WTC11 (cell line): Measurements from ENCODE around the gene MTHFD1L. TPM values are rescaled to one million over a fixed set of nuclear protein-coding genes. Genes with fewer than 3 reads are reported as not detected.
"Not testable (repeated sequence)": the region's sequence is repeated elsewhere in the genome, so short reads cannot be mapped to it uniquely, and the experiment has no call there.

Source experiments
- ATAC-seq: fragments of 200-7000 bp; cut with Tn5 transposase; 2 replicates; pipeline ENCODE4 v1.10.0; 2021; ENCODE audit warnings: mild to moderate bottlenecking, moderate library complexity
- CTCF ChIA-PET: fragments of 300-600 bp; sonication (Branson Sonifier 250); formaldehyde crosslinking; loops from one replicate; lab custom pipeline; 2021; ENCODE audit warnings: antibody characterized with exemption; lab: Charles Lee
- POLR2A ChIA-PET: fragments of 350-600 bp; sonication (Branson Sonifier 250); formaldehyde crosslinking; loops from one replicate; lab custom pipeline; 2021; ENCODE audit warnings: antibody characterized with exemption; lab: Charles Lee
- DNase-seq: peaks from one replicate; pipeline ENCODE4 v3.0.0; 2021; ENCODE audit warnings: low spot score
- H3K27ac Mint-ChIP-seq: 2 replicates; pipeline ENCODE4 v1.8.0; 2021; ENCODE audit warnings: mixed read lengths
- H3K27me3 Mint-ChIP-seq: 2 replicates; pipeline ENCODE4 v1.8.0; 2021; ENCODE audit warnings: low read depth, mild to moderate bottlenecking, moderate library complexity, mixed read lengths
- H3K36me3 Mint-ChIP-seq: 2 replicates; pipeline ENCODE4 v1.8.0; 2021; ENCODE audit warnings: mixed read lengths
- H3K4me1 Mint-ChIP-seq: 2 replicates; pipeline ENCODE4 v1.8.0; 2022; ENCODE audit warnings: mixed read lengths
- H3K4me3 Mint-ChIP-seq: 2 replicates; pipeline ENCODE4 v1.8.0; 2021; ENCODE audit warnings: mild to moderate bottlenecking, moderate library complexity, mixed read lengths
- H3K9me3 Mint-ChIP-seq: 2 replicates; pipeline ENCODE4 v1.8.0; 2021; ENCODE audit warnings: mixed read lengths
- ETV6 ChIP-seq: sonication (generic); formaldehyde crosslinking; IDR thresholded peaks from 2 replicates; pipeline ENCODE4 v1.8.1; 2022; ENCODE audit warnings: mild to moderate bottlenecking, missing genetic modification reagents
- IRF2 ChIP-seq: sonication (generic); formaldehyde crosslinking; IDR thresholded peaks from 2 replicates; pipeline ENCODE4 v1.8.0; 2022; ENCODE audit warnings: low read depth, missing genetic modification reagents, borderline replicate concordance
- TCF7 ChIP-seq: sonication (generic); formaldehyde crosslinking; IDR thresholded peaks from 2 replicates; pipeline ENCODE4 v1.8.0; 2022; ENCODE audit warnings: mild to moderate bottlenecking, low read depth, missing genetic modification reagents, moderate library complexity
- TEAD1 ChIP-seq: sonication (generic); formaldehyde crosslinking; IDR thresholded peaks from 2 replicates; pipeline ENCODE4 v1.8.0; 2022; ENCODE audit warnings: mild to moderate bottlenecking, missing genetic modification reagents
- ZNF121 ChIP-seq: sonication (generic); formaldehyde crosslinking; IDR thresholded peaks from 2 replicates; pipeline ENCODE4 v1.8.0; 2023; ENCODE audit warnings: missing genetic modification reagents
- ZNF232 ChIP-seq: sonication (generic); formaldehyde crosslinking; IDR thresholded peaks from 2 replicates; pipeline ENCODE4 v1.8.0; 2022; ENCODE audit warnings: mild to moderate bottlenecking, missing genetic modification reagents
- ZNF317 ChIP-seq: sonication (generic); formaldehyde crosslinking; IDR thresholded peaks from 2 replicates; pipeline ENCODE4 v1.8.1; 2023; ENCODE audit warnings: low read depth, mild to moderate bottlenecking, moderate library complexity, missing genetic modification reagents, borderline replicate concordance
- ZNF423 ChIP-seq: fragments of 250-450 bp; sonication (Bioruptor Pico); IDR thresholded peaks from 2 replicates; pipeline ENCODE4 v2.1.2; 2022; ENCODE audit warnings: mild to moderate bottlenecking, moderate library complexity
- total RNA-seq: library from RNA; stranded (reverse); gene quantifications from 3 replicates; pipeline ENCODE4 v1.2.3, GENCODE V29; 2021
- TF ChIP-seq, protein P1 (sequence below): sonication (generic); formaldehyde crosslinking; IDR thresholded peaks from 2 replicates; pipeline ENCODE4 v1.8.0; 2023; ENCODE audit warnings: missing genetic modification reagents, mild to moderate bottlenecking, borderline replicate concordance
- TF ChIP-seq, protein P2 (sequence below): sonication (generic); formaldehyde crosslinking; IDR thresholded peaks from 2 replicates; pipeline ENCODE4 v1.8.1; 2023; ENCODE audit warnings: mild to moderate bottlenecking, missing genetic modification reagents
- TF ChIP-seq, protein P3 (sequence below): sonication (generic); formaldehyde crosslinking; IDR thresholded peaks from 2 replicates; pipeline ENCODE4 v1.8.1; 2022; ENCODE audit warnings: missing genetic modification reagents, borderline replicate concordance
- TF ChIP-seq, protein P4 (sequence below): fragments of 250-450 bp; sonication (Bioruptor Pico); IDR thresholded peaks from 2 replicates; pipeline ENCODE4 v1.9.0; 2021; ENCODE audit warnings: moderate library complexity, mild to moderate bottlenecking, inconsistent platforms, borderline replicate concordance
- TF ChIP-seq, protein P5 (sequence below): fragments of 250-450 bp; sonication (Bioruptor Pico); IDR thresholded peaks from 2 replicates; pipeline ENCODE4 v1.8.0; 2021; ENCODE audit warnings: mild to moderate bottlenecking
- TF ChIP-seq, protein P6 (sequence below): sonication (generic); formaldehyde crosslinking; IDR thresholded peaks from 2 replicates; pipeline ENCODE4 v1.8.1; 2023; ENCODE audit warnings: mild to moderate bottlenecking, missing genetic modification reagents

Gene MTHFD1L
- total RNA-seq, 1 experiment from 2014 or later: 104 TPM

DNA sequence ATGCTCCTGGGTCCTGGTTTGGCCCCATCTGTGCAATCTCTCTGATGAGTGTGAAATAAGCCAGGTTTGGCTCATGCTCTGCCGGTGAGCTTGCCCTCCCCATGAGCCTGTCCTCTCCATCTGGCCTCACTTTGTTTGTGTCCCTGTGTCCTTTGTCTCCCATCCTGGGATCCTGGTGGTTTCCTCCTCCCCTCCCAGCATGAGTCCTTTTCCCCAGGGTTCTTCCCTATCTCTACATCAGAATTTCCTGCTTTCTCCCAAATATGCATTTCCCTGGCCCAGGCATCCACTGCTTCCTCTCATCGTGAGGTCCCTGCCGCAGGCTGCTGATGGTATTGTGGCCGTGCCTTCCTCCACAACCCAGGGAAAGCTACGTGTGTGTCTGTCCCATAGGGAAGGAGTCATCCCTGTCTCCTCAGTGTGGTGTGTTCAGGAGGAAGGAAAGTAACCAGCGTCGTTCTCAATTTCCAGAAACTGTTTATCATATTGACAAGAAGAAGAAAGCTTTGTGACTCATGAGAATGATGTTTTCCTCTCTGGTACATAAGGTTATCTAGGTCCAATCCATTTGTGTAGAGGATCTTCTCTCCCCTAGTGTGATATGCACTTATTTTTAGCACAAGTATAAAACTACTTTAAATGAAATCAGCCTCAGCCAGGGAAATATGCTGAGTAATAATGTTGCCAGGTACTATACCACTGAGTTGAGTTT, 180.2 kb downstream of the MTHFD1L start:
- Mint-ChIP-seq H3K4me1 (peaks cover 27% of the 10 kb centered on the region), H3K27ac (peak overlapping the region; percentile 93), H3K9me3 (peaks cover 12% of the 10 kb centered on the region), H3K36me3 (peaks cover 17% of the 10 kb centered on the region), H3K4me3 (peak overlapping the region; percentile 29)
- POLR2A ChIA-PET, H3K27me3 Mint-ChIP-seq: not testable (repeated sequence)
- ATAC-seq: 0 out of 2 replicates have a peak, but pooled peaks have one; percentile 16
- peak; percentile 23 for DNase-seq
- CTCF ChIA-PET: interaction anchor here (0.7 to 1.5 kb wide), 2 partner anchors 31 to 279 kb away, joined by 3 to 4 read pairs; no protein-coding TSS in a partner anchor
- TF ChIP-seq ETV6 (CRISPR knock-in tag) (peak; percentile 98), ZNF423 (CRISPR knock-in tag) (peak; percentile 77), TEAD1 (CRISPR knock-in tag) (peak; percentile 66; the same call in 1 of the 2 replicates)

DNA sequence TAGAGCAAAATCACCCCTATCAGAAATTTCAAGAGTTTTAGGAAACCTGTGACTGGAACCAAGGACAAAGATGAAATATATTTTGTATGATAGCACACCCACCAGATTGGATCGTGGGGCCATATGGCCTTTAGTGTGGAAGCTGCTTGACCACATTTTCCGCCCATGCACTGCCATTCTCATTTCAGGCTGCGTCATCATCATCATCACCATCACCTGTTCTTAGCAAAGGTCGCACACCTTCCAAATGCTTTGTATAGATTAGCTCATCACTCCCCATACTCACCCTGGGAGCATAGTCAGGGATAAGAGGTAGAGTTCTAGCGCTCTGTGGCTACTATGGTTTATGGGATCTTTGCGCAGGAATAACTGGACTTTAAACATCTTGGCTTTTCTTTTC, 185.7 kb downstream of the MTHFD1L start:
- CTCF ChIA-PET: interaction anchor here (0.9 kb wide), 1 partner anchor 159 kb away, joined by 3 read pairs; no protein-coding TSS in a partner anchor
- POLR2A ChIA-PET: no interaction called here
- peaks cover 4% of the 10 kb centered on the region for H3K4me1 Mint-ChIP-seq
- H3K27me3 Mint-ChIP-seq: no peaks in the 10 kb centered on the region
- peaks cover 12% of the 10 kb centered on the region for H3K9me3 Mint-ChIP-seq
- H3K4me3 Mint-ChIP-seq: no peak overlapping the region
- ATAC-seq (no peak), DNase-seq (no peak)
- TF ChIP-seq, protein P1, sequence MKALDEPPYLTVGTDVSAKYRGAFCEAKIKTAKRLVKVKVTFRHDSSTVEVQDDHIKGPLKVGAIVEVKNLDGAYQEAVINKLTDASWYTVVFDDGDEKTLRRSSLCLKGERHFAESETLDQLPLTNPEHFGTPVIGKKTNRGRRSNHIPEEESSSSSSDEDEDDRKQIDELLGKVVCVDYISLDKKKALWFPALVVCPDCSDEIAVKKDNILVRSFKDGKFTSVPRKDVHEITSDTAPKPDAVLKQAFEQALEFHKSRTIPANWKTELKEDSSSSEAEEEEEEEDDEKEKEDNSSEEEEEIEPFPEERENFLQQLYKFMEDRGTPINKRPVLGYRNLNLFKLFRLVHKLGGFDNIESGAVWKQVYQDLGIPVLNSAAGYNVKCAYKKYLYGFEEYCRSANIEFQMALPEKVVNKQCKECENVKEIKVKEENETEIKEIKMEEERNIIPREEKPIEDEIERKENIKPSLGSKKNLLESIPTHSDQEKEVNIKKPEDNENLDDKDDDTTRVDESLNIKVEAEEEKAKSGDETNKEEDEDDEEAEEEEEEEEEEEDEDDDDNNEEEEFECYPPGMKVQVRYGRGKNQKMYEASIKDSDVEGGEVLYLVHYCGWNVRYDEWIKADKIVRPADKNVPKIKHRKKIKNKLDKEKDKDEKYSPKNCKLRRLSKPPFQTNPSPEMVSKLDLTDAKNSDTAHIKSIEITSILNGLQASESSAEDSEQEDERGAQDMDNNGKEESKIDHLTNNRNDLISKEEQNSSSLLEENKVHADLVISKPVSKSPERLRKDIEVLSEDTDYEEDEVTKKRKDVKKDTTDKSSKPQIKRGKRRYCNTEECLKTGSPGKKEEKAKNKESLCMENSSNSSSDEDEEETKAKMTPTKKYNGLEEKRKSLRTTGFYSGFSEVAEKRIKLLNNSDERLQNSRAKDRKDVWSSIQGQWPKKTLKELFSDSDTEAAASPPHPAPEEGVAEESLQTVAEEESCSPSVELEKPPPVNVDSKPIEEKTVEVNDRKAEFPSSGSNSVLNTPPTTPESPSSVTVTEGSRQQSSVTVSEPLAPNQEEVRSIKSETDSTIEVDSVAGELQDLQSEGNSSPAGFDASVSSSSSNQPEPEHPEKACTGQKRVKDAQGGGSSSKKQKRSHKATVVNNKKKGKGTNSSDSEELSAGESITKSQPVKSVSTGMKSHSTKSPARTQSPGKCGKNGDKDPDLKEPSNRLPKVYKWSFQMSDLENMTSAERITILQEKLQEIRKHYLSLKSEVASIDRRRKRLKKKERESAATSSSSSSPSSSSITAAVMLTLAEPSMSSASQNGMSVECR (CRISPR knock-in tag): no peak
- TF ChIP-seq, protein P2, sequence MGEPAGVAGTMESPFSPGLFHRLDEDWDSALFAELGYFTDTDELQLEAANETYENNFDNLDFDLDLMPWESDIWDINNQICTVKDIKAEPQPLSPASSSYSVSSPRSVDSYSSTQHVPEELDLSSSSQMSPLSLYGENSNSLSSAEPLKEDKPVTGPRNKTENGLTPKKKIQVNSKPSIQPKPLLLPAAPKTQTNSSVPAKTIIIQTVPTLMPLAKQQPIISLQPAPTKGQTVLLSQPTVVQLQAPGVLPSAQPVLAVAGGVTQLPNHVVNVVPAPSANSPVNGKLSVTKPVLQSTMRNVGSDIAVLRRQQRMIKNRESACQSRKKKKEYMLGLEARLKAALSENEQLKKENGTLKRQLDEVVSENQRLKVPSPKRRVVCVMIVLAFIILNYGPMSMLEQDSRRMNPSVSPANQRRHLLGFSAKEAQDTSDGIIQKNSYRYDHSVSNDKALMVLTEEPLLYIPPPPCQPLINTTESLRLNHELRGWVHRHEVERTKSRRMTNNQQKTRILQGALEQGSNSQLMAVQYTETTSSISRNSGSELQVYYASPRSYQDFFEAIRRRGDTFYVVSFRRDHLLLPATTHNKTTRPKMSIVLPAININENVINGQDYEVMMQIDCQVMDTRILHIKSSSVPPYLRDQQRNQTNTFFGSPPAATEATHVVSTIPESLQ: no peak
- TF ChIP-seq TCF7: no peak
- TF ChIP-seq, protein P3, sequence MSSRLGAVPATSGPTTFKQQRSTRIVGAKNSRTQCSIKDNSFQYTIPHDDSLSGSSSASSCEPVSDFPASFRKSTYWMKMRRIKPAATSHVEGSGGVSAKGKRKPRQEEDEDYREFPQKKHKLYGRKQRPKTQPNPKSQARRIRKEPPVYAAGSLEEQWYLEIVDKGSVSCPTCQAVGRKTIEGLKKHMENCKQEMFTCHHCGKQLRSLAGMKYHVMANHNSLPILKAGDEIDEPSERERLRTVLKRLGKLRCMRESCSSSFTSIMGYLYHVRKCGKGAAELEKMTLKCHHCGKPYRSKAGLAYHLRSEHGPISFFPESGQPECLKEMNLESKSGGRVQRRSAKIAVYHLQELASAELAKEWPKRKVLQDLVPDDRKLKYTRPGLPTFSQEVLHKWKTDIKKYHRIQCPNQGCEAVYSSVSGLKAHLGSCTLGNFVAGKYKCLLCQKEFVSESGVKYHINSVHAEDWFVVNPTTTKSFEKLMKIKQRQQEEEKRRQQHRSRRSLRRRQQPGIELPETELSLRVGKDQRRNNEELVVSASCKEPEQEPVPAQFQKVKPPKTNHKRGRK (CRISPR knock-in tag): no peak
- TF ChIP-seq ZNF317 (CRISPR knock-in tag): no peak
- TF ChIP-seq, protein P4, sequence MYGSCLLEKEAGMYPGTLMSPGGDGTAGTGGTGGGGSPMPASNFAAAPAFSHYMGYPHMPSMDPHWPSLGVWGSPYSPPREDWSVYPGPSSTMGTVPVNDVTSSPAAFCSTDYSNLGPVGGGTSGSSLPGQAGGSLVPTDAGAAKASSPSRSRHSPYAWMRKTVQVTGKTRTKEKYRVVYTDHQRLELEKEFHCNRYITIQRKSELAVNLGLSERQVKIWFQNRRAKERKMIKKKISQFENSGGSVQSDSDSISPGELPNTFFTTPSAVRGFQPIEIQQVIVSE (CRISPR knock-in tag): no peak
- no peak overlapping the region for H3K27ac Mint-ChIP-seq
- H3K36me3 Mint-ChIP-seq: peaks cover 17% of the 10 kb centered on the region

DNA sequence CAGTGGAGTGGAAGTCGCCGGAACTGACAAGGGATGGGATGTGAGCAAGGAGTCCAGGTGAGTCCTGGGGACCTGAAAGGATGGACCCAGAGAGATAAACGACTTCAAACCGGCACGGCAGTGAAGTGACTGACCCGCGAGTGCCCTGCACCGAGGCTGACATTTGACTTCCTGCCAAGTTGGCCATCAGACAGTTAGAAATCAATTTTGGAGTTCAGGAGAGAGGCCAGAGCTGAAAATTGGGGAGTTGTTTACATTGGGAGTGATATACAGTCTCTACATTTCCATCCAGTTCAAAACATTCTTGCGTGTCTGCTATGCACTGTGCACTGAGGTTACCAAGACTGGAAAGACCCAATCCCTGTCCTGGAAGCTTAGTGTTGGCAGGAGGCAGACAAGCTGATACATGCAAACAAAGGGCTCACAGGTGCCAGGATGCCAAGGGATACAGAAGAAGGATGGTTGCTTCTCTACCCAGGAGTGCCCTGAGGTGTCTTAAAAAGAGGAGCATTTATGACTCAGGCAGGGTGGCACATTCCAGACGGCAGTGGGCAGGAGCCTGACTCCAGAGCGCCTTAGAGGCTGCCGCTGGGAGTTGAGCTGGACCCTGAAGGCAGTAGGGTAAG, 186.6 kb downstream of the MTHFD1L start:
- DNase-seq: no peak
- no peak for TF ChIP-seq IRF2 (CRISPR knock-in tag)
- no peak for TF ChIP-seq ZNF232 (CRISPR knock-in tag)
- TF ChIP-seq, protein P5, sequence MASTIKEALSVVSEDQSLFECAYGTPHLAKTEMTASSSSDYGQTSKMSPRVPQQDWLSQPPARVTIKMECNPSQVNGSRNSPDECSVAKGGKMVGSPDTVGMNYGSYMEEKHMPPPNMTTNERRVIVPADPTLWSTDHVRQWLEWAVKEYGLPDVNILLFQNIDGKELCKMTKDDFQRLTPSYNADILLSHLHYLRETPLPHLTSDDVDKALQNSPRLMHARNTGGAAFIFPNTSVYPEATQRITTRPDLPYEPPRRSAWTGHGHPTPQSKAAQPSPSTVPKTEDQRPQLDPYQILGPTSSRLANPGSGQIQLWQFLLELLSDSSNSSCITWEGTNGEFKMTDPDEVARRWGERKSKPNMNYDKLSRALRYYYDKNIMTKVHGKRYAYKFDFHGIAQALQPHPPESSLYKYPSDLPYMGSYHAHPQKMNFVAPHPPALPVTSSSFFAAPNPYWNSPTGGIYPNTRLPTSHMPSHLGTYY: no peak
- TF ChIP-seq, protein P6, sequence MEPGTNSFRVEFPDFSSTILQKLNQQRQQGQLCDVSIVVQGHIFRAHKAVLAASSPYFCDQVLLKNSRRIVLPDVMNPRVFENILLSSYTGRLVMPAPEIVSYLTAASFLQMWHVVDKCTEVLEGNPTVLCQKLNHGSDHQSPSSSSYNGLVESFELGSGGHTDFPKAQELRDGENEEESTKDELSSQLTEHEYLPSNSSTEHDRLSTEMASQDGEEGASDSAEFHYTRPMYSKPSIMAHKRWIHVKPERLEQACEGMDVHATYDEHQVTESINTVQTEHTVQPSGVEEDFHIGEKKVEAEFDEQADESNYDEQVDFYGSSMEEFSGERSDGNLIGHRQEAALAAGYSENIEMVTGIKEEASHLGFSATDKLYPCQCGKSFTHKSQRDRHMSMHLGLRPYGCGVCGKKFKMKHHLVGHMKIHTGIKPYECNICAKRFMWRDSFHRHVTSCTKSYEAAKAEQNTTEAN (CRISPR knock-in tag): no peak
- TF ChIP-seq ZNF121 (CRISPR knock-in tag): no peak
- H3K9me3 Mint-ChIP-seq: peaks cover 12% of the 10 kb centered on the region
- H3K4me3 Mint-ChIP-seq: no peak overlapping the region
- no peaks in the 10 kb centered on the region for H3K4me1 Mint-ChIP-seq
- peaks cover 18% of the 10 kb centered on the region for H3K36me3 Mint-ChIP-seq
- CTCF ChIA-PET: no interaction called here
- POLR2A ChIA-PET: no interaction called here
- H3K27me3 Mint-ChIP-seq: no peaks in the 10 kb centered on the region
- ATAC-seq: no peak
- no peak overlapping the region for H3K27ac Mint-ChIP-seq
